SKM-1 (cell line): ENCODE data around the gene MSX1.

ENCODE experiments used
- DNase-seq: peaks from one replicate; lab custom pipeline; 2025; ENCODE audit not compliant: unreplicated experiment; lab: John Stamatoyannopoulos, UW

MSX1 gene

DNA sequence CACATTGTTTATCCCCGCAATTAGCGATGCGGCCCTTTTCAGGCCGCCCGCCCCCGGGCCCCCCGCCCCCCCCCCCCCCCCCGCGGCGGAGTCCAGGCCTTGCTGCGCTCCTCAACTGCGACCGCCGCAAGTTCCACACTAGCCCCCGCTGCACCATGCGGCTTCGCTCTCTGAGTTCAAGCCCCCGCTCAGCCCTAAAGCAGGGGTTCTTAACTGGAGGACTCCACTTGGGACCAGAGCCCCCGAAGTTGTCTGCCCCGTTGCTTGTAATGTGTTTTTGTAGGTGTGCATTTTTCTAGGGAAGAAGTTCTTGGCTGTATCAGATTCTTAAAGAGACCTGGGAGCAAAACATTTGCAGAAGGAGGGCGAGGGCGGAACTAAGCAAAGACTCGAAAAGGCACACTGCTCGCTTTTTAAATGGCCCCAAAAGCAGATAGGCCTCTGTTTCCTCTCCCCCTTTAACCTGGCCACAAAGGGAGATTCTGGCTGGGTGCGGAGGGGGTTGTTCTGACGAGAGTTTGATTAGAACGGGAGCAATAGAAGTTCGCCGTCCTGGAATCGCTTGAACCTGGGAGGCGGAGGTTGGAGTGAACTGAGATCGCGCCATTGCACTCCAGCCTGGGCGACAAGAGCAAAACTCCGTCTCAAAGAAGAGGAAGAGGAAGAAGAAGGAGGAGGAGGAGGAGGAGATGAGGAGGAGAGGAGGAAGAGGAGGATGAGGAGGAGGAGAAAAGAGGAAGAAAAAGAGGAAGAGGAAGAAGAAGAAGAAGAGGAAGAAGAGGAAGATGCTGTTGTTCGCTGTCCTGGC is 2.3 kb upstream of the MSX1 start:
- no peak for DNase-seq

DNA sequence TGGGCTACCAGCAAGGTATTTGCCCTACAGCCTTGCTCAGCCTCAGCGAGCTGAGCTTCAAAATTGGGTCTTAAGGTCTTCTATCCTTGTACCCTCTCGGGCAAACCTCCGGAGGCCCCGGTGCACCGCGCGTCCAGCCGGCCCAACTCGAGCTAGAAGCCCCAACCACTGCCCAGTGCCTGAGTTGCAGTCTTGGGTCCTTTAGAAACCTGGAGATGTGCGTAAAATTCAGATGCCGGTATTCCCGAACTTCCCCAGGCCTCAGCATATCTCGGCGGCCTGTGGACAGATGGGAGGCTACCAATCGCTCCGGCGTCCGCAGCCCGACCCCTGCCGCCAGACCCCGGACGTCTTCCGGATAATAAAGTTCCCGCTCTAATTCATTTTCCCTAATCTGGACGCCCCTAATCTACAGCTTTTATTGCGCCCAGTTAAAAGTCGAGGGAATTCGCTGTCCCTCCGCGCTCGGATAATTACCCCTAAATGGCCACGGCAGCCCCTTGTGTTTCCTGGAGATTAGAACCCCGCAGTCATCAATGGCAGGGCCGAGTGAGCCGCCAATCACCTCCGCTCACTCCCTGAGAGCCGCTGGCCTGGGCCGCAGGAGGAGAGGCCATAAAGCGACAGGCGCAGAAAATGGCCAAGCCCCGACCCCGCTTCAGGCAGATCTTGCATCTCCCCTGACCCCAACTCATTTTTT is 1.5 kb upstream of the MSX1 start:
- DNase-seq: no peak

- DNase-seq: no peak
These were observed 739 bp upstream of the MSX1 start for GRCh38 chr4:4858527-4859324.

GRCh38 chr4:4859799-4860599 is 534 bp downstream of the MSX1 start:
- no peak for DNase-seq

DNA sequence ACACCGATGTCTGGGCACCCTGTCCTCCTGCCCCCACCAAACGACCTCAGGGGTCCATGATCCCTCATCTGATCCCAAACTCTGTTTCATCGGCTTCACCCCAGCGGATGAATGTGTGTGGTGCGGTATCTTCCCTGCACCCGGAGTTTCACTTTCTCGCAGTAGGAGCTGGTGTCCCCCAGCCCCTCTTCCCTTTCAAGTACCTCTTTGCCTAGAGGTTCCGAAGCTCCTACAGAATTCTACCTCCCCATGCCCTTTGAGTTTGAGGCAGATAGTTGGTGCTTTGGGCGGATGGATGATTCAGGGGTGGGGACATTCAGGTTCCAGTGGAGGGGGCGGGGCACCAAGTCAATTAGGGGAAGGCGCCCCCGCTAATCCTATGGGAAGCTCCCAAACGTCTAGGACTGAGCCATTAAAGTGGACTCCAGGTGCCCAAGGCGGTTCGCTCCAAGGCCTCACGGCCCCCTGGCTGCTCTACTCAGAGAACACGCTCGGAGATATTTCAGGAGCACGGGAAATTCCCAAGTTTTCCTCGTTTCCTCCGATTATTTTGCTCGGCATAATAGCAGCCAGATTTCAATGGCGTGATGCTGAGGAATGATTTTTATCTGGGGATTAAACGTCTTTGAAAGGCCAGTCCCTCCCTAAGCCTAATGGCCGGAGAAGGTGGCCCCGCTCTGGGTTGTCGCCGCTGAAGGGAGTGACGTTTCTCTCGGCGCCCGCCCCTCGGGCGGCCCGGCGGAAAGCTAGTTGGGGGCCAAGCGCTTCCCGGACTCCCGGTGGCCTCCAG is 1.3 kb downstream of the MSX1 start:
- no peak for DNase-seq

- DNase-seq: no peak
These were observed 2.0 kb downstream of the MSX1 start for GRCh38 chr4:4861390-4862018.

DNA sequence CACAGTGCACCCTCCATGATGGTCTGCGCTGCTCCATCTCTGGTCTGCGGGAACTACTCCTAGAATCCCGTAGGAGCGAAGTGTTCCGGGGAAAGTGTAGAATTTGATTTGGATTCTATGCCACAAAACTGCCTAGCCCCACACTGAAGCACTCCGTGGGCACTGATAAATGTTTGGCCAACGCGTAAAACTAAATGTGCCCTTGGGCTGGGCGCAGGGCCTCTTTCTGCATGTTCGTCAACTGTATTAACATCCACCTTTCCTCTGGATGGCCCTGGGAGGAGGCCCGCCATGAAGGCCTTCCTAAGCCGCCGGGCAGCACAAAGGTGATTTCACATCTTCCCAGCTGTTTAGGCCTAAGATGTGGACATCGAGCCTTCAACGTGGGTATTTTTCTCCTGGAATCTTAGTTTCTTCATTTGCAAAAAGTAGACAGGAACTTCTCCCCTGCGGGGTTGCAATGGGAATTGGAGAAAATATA is 2.6 kb downstream of the MSX1 start:
- no peak for DNase-seq

- DNase-seq: no peak
These were observed 3.4 kb downstream of the MSX1 start for GRCh38 chr4:4862665-4863482.

- DNase-seq: no peak
These were observed 5.0 kb downstream of the MSX1 start for GRCh38 chr4:4864443-4864939.

DNA sequence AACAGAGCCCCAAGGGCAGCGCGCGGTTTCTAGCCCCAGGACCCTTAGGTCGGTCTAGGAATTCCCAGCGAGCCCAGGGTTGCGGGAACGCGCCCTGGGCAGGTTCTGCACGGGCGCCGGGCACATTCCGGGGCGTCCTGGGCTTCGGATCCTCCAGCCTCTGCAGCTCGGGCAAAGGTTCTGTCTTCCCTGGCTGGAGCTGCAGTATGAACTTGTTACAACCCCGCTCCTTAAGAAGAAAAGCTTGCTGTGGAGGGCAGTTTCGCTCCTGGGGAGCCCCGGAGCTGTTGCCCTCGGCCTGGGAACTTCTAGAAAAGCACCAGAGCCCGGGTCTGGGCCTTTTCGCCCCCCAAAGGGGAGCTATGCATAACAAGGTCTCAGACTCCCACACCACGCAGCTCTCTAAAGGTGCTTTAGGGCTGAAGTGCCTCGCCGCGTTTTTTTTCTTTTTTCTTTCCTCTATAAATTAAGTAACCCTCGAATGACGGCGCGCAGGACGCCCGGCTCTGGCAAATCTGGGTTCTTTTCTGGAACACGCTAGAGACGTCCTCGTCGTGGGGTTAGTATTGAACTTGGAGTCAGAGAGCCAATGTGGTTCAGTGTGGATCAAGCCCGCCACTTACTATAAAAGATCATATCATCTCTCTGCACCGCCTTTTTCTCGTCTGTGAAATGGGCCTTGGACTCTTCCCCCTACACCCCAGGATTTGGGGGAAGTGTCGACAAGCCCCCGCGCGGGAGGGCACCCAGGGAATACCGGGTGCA is 5.7 kb downstream of the MSX1 start:
- no peak for DNase-seq

DNA sequence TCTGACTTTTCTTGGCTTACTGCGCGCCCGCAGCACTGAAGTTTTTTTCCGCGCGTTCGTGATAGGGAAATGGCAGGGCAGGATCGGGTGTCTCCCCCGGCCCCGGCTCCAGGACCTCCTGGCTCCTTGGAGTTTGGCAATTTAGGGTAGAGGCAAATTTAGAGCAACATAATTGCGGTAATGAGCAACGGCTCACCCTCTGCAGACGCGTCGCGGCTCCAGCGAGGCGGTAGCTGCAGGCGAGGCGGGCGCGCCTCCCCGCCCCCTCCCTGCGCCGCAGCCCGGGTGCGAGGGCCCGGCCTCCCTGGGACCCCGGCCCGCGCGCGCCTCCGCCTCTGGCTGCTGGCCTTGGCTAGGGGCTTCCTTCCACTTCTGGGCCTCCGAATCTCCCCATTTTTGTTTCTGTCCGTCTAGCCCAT is 6.2 kb downstream of the MSX1 start:
- DNase-seq: no peak

DNA sequence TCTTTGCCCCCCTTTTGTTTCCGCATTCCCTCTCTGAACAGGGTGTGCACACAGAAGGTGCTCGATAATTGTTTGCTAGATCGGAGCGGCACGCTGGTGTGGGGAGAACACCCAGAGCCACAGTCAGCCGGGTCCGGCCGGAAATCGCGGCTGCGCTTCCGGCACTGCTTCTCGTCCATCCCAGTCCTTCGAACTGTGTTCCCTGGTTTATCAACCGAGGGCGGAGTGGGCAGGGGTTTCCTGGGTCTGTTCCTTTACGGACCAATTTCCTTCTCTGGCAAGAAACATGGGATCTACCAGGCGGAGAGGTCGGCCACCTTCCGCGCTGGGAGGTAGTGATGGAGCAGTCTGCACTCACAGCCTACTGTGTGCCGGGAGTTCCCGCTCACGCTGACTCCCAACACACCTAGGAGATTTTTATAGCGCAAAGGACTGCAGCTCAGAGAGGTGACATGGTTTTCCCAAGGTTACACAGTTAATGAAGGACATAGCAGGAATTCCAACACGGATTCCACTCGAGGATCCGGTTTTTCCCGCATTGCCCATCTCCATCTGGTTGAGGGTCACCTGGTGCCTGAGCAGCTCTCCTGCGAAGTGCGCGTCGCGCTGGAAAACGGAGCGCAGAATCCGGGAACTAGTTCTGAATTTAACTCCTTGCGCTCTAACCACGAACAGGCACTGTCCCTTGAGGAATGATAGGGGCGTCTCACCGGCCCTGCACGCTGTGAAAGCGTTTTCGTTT is 6.8 kb downstream of the MSX1 start:
- no peak for DNase-seq

DNA sequence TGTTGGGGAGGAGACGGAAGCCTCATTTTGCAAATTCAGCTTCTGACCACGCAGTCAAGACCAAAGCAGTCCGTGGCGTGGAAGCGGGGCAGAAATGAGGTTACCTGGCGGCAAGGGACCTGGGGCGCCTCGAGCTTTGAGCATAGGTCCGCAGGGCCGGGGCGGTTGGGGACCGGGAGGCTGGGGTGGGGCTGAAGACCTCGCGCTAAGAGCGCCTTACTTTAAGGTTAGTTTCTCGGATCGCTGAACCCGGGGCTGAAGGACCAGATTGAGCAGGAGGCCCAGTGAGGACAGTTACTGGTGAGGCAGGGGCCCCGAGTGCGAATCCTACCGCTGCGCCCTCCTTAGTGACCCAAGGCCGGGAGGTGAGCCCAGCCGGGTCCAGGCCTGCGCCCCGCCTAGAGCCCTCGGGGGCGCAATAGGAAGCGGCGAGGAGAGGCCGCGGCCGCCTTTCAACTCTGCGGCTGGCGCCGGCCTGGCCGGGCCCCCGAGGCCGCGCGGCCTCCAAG is 7.5 kb downstream of the MSX1 start:
- DNase-seq: no peak

DNA sequence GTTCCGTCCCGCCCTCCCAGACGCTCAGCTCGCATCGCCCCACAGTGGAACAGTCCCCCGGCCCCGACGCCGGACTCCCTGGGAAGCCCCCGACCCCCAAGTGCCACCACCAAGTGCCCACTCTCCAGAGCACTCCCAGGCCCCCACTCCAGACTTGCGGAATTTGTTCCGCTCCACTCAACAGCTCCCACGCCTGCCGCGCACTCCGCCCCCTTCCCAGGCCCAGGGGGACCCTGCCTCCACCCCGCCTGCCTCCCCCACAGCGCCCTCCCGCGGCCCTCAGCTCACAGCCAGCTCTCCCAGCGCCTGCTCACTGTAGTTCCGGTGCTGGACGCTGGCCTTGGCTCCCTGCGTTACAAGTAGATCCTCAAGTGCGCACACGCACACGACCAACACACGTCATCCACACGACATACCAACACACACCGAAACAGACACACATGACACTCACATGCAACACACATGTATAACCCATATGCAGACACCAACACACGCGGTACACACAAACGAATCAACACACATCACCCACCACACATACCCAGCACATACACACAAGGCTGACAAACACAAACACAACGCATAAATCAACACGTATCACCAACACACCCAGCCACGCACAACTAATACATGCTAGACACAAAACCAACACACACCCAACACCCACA is 8.0 kb downstream of the MSX1 start:
- DNase-seq: no peak

- DNase-seq: no peak
These were observed 8.7 kb downstream of the MSX1 start for GRCh38 chr4:4868040-4868757.
